Left lung (tissue), 10 donors: ENCODE data around the gene MYO6. TPM values are rescaled to one million over a fixed set of nuclear protein-coding genes. Genes with fewer than 3 reads are reported as not detected.
A peak's percentile ranks its signal among the peaks of the same experiment; 100 is the strongest.

ENCODE experiments used
- ATAC-seq: fragments of 200-7000 bp; cut with Tn5 transposase; one replicate; pipeline ENCODE4 v1.9.1; 2020; ENCODE audit warnings: moderate library complexity
- DNase-seq, 4 donors: peaks; one replicate each; pipeline ENCODE4 v3.0.0-alpha.2; 2013 to 2020
- H3K27ac ChIP-seq, 2 donors: fragments of 200-600 bp; sonication (generic) in 1 of 2; one replicate each; pipeline versions ENCODE4 v1.5.0 to v1.8.0; 2020 to 2021
- H3K27me3 ChIP-seq, 2 donors: fragments of 200-600 bp; sonication (generic) in 1 of 2; one replicate each; pipeline versions ENCODE4 v1.5.0 to v1.8.0; 2020 to 2021
- H3K36me3 ChIP-seq, 2 donors: fragments of 200-600 bp; sonication (generic) in 1 of 2; one replicate each; pipeline versions ENCODE4 v1.5.0 to v1.8.0; 2020 to 2021
- H3K4me1 ChIP-seq, 2 donors: fragments of 200-600 bp; one replicate each; pipeline ENCODE4 v1.8.0; 2021
- H3K4me3 ChIP-seq, 2 donors: fragments of 200-600 bp; sonication (generic) in 1 of 2; one replicate each; pipeline versions ENCODE4 v1.5.0 to v1.8.0; 2020 to 2021; ENCODE audit warnings: mild to moderate bottlenecking in 1 of 2
- H3K9me3 ChIP-seq, 2 donors: fragments of 200-600 bp; sonication (generic) in 1 of 2; one replicate each; pipeline versions ENCODE4 v1.5.0 to v1.8.0; 2020 to 2021
- intact Hi-C, 2 donors: fragments of 100-400 bp; cut with DNase I; formaldehyde crosslinking; loops; one replicate each; pipeline versions ENCODE4 v1.11.2 to v1.14.2; 2022
- polyA plus RNA-seq, 6 donors: library from polyadenylated mRNA; unstranded; fragments of 120-200 nt; gene quantifications; one replicate each; pipeline ENCODE4 v1.2.1, GENCODE V29; 2013; ENCODE audit not compliant: insufficient read length in 6 of 6
- total RNA-seq, 2 donors: library from RNA; stranded (reverse); fragmentation: NEBNext Ultra II Directional; extraction: Animal tissue kit (Norgen Biotek cat#: 25700); gene quantifications; one replicate each; pipeline ENCODE4 v1.2.1, GENCODE V29; 2021
- TF ChIP-seq, protein P1 (sequence below), 2 donors: fragments of 200-600 bp; sonication (generic) in 1 of 2; IDR thresholded peaks; one replicate each; pipeline versions ENCODE4 v1.5.0 to v1.8.0; 2021; ENCODE audit warnings: antibody characterized with exemption in 2 of 2
- donor health status: DM: no; HTN: yes; CAD: no.
- donor health status: DM: no; HTN: no; CAD: no.

MYO6 gene
- total and polyA plus RNA-seq, 8 donors: 29.0 to 105 (median 31.4) TPM

DNA sequence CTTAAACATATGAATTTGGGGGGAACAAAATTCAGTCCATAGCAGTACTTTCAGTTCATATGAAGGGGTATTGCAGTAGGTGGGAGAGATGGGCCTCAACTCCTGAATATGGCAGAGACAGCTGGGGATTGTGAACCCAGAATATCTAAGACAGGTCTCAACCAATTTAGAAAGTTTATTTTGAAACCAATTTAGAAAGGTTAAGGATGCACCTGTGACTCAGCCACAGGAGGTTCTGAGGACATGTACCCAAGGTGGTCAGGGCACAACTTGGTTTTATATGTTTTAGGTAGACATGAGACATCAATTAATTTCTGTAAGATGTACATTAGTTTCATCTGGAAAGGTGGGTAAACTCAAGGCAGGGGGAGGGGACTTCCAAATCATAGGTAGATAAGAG, 59.5 kb downstream of the MYO6 start:
- Histone ChIP-seq H3K27ac (no peak overlapping the region), H3K4me3 (no peak overlapping the region), H3K9me3 (no peaks in the 10 kb centered on the region), H3K27me3 (no peaks in the 10 kb centered on the region), H3K36me3 (no peaks in the 10 kb centered on the region), H3K4me1 (no peaks in the 10 kb centered on the region)
- TF ChIP-seq, protein P1, sequence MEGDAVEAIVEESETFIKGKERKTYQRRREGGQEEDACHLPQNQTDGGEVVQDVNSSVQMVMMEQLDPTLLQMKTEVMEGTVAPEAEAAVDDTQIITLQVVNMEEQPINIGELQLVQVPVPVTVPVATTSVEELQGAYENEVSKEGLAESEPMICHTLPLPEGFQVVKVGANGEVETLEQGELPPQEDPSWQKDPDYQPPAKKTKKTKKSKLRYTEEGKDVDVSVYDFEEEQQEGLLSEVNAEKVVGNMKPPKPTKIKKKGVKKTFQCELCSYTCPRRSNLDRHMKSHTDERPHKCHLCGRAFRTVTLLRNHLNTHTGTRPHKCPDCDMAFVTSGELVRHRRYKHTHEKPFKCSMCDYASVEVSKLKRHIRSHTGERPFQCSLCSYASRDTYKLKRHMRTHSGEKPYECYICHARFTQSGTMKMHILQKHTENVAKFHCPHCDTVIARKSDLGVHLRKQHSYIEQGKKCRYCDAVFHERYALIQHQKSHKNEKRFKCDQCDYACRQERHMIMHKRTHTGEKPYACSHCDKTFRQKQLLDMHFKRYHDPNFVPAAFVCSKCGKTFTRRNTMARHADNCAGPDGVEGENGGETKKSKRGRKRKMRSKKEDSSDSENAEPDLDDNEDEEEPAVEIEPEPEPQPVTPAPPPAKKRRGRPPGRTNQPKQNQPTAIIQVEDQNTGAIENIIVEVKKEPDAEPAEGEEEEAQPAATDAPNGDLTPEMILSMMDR (IDR thresholded peaks at IDR 0.05): no peak
- intact Hi-C loops: no loop called here
- no peak for DNase-seq
- ATAC-seq: peak; percentile 15

- intact Hi-C loops: no loop called here
- TF ChIP-seq, protein P1 (IDR thresholded peaks at IDR 0.05): no peak
Observed at GRCh38 chr6:75812560-75812959, 63.5 kb downstream of the MYO6 start.

GRCh38 chr6:75813476-75814250, 64.6 kb downstream of the MYO6 start:
- Histone ChIP-seq H3K27ac (no peak overlapping the region), H3K36me3 (no peaks in the 10 kb centered on the region), H3K9me3 (no peaks in the 10 kb centered on the region), H3K27me3 (no peaks in the 10 kb centered on the region), H3K4me1 (no peaks in the 10 kb centered on the region), H3K4me3 (no peak overlapping the region)
- TF ChIP-seq, protein P1 (IDR thresholded peaks at IDR 0.05): no peak
- intact Hi-C loops: no loop called here
- peak in 1 of 4 donors; percentile 33 for DNase-seq
- no peak for ATAC-seq

More at GRCh38 chr6:75812560-75812959, 63.5 kb downstream of the MYO6 start:
- no peaks in the 10 kb centered on the region for H3K36me3 ChIP-seq
- H3K4me3 ChIP-seq: no peak overlapping the region
- H3K27ac ChIP-seq: no peak overlapping the region
- H3K4me1 ChIP-seq: no peaks in the 10 kb centered on the region
- no peaks in the 10 kb centered on the region for H3K27me3 ChIP-seq
- DNase-seq (no peak), ATAC-seq (no peak)
- H3K9me3 ChIP-seq: no peaks in the 10 kb centered on the region

- Histone ChIP-seq H3K4me1 (no peaks in the 10 kb centered on the region), H3K9me3 (no peaks in the 10 kb centered on the region), H3K27ac (no peak overlapping the region), H3K27me3 (no peaks in the 10 kb centered on the region), H3K4me3 (no peak overlapping the region), H3K36me3 (no peaks in the 10 kb centered on the region)
- ATAC-seq (no peak), DNase-seq (no peak)
- intact Hi-C loops: no loop called here
- TF ChIP-seq, protein P1 (IDR thresholded peaks at IDR 0.05): no peak
Observed at GRCh38 chr6:75815756-75816155, 66.7 kb downstream of the MYO6 start.

DNA sequence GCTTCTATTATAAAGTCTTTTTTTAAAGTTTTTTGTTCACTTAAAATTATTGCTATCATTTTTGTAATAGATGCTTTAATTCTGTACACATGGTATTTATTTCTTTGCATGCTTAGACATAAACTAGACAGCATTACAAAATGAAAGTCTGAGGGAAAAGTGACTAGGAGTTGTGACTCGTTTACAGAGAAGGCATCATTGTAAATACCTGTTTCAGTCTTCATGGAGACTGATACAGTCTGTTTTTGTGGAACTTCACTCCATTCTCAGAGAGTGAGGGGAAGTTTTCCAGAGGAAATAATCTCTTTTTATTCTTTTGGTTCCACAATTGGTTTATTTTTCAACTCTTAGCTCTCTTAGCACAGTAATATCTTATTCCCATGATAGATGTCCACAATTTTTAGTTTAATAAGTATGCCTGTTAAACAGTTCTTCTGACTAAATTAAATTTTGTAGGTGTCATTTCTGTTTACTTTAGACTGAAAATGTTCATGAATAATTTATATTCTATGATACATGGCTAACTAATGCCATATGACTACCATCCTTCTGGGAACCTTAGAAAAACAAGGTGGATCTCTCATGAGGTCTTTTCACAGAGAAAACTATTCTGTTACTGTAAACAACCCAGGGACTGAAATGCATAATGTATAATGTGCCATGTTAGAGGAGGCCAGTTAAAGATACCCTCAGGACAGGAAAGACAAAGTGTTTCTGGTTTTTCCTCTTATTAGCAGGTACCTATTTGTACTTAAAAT, 69.2 kb downstream of the MYO6 start:
- no peaks in the 10 kb centered on the region for H3K27me3 ChIP-seq
- no peaks in the 10 kb centered on the region for H3K4me1 ChIP-seq
- ATAC-seq (no peak), DNase-seq (no peak)
- no peak overlapping the region for H3K4me3 ChIP-seq
- TF ChIP-seq, protein P1 (IDR thresholded peaks at IDR 0.05): no peak
- H3K27ac ChIP-seq: no peak overlapping the region
- no peaks in the 10 kb centered on the region for H3K36me3 ChIP-seq
- intact Hi-C loops: no loop called here
- no peaks in the 10 kb centered on the region for H3K9me3 ChIP-seq
